Neural progenitor cell (in vitro differentiated cells): ENCODE data around the gene FMN1. TPM values are rescaled to one million over a fixed set of nuclear protein-coding genes. Genes with fewer than 3 reads are reported as not detected.

Source experiments
- DNase-seq: peaks from one replicate; pipeline ENCODE4 v3.0.0-alpha.2; 2016; ENCODE audit warnings: low spot score
- H2AFZ ChIP-seq: fragments of 200-600 bp; sonication (generic); replicated peaks from 2 replicates; pipeline ENCODE4 v1.6.1; 2016; ENCODE audit warnings: antibody characterized with exemption
- H3F3A ChIP-seq: fragments of 200-600 bp; sonication (generic); 2 replicates; pipeline ENCODE4 v1.6.1; 2016; ENCODE audit warnings: antibody characterized with exemption, low read depth
- H3K27ac ChIP-seq: fragments of 200-600 bp; sonication (generic); 2 replicates; pipeline ENCODE4 v1.5.1; 2016; ENCODE audit warnings: mild to moderate bottlenecking
- H3K27me3 ChIP-seq: fragments of 200-600 bp; sonication (generic); 2 replicates; pipeline ENCODE4 v1.6.1; 2016; ENCODE audit warnings: mild to moderate bottlenecking, moderate library complexity
- H3K36me3 ChIP-seq: fragments of 200-600 bp; sonication (generic); 2 replicates; pipeline ENCODE4 v1.5.1; 2016
- H3K4me1 ChIP-seq: fragments of 200-600 bp; sonication (generic); 2 replicates; pipeline ENCODE4 v1.6.1; 2016; ENCODE audit warnings: mixed run types
- H3K4me2 ChIP-seq: fragments of 200-600 bp; sonication (generic); 2 replicates; pipeline ENCODE4 v1.6.1; 2016
- H3K4me3 ChIP-seq: fragments of 200-600 bp; sonication (generic); 2 replicates; pipeline ENCODE4 v1.5.1; 2016
- H3K79me2 ChIP-seq: fragments of 200-600 bp; sonication (generic); 2 replicates; pipeline ENCODE4 v1.6.1; 2016; ENCODE audit warnings: low read depth
- H3K9ac ChIP-seq: fragments of 200-600 bp; sonication (generic); 2 replicates; pipeline ENCODE4 v1.6.1; 2016
- H3K9me3 ChIP-seq: fragments of 200-600 bp; sonication (generic); 2 replicates; pipeline ENCODE4 v1.5.1; 2016; ENCODE audit warnings: low read depth
- H4K20me1 ChIP-seq: fragments of 200-600 bp; sonication (generic); 2 replicates; pipeline ENCODE4 v1.6.1; 2016; ENCODE audit warnings: low read depth
- H3K27ac Mint-ChIP-seq: 3 replicates; pipeline ENCODE4 v1.8.0; 2021; ENCODE audit warnings: mixed read lengths
- H3K27me3 Mint-ChIP-seq: 2 replicates; pipeline ENCODE4 v1.8.0; 2022; ENCODE audit warnings: low read depth, mild to moderate bottlenecking, inconsistent platforms, moderate library complexity, mixed read lengths; ENCODE audit not compliant: insufficient read depth
- H3K36me3 Mint-ChIP-seq: 3 replicates; pipeline ENCODE4 v1.8.0; 2021; ENCODE audit warnings: mixed read lengths
- H3K4me1 Mint-ChIP-seq: 3 replicates; pipeline ENCODE4 v1.8.0; 2021; ENCODE audit warnings: mixed read lengths
- H3K4me3 Mint-ChIP-seq: 3 replicates; pipeline ENCODE4 v1.8.0; 2021; ENCODE audit warnings: mild to moderate bottlenecking, moderate library complexity, mixed read lengths
- H3K9me3 Mint-ChIP-seq: 3 replicates; pipeline ENCODE4 v1.8.0; 2020; ENCODE audit warnings: mixed read lengths
- EZH2 ChIP-seq: fragments of 200-600 bp; sonication (generic); IDR thresholded peaks from 2 replicates; pipeline ENCODE4 v1.6.1; 2017; ENCODE audit warnings: antibody characterized with exemption, mild to moderate bottlenecking, moderate library complexity
- EZH2phosphoT487 ChIP-seq: fragments of 200-600 bp; sonication (generic); IDR thresholded peaks from 2 replicates; pipeline ENCODE4 v1.6.1; 2017; ENCODE audit warnings: antibody characterized with exemption
- total RNA-seq: library from RNA; depleted of rRNA; stranded (reverse); fragments of >200 nt; gene quantifications from 2 replicates; pipeline ENCODE4 v1.2.3, GENCODE V29; 2015; ENCODE audit warnings: low replicate concordance
- TF ChIP-seq, protein P1 (sequence below): fragments of 200-600 bp; sonication (generic); IDR thresholded peaks from 2 replicates; pipeline ENCODE4 v1.5.1; 2017; ENCODE audit warnings: antibody characterized with exemption, mild to moderate bottlenecking

FMN1 gene
- total RNA-seq, 1 donor from 2014 or later = 5.7 TPM

- Histone ChIP-seq H3K4me1 (no peaks in the 10 kb centered on the region), H3K27ac (no peak overlapping the region), H3K36me3 (peaks cover under 1% of the 10 kb centered on the region), H3K4me2 (no peak overlapping the region), H3F3A (no peaks in the 10 kb centered on the region), H3K4me3 (no peak overlapping the region), H4K20me1 (no peaks in the 10 kb centered on the region), H3K9me3 (peaks cover 18% of the 10 kb centered on the region), H3K9ac (no peak overlapping the region), H3K27me3 (no peaks in the 10 kb centered on the region), H2AFZ (no peak overlapping the region), H3K79me2 (no peaks in the 10 kb centered on the region)
- no peak overlapping the region for H3K4me3 Mint-ChIP-seq
- H3K27ac Mint-ChIP-seq = no peak overlapping the region
- H3K27me3 Mint-ChIP-seq = no peaks in the 10 kb centered on the region
- no peak for TF ChIP-seq EZH2
- no peak for TF ChIP-seq EZH2phosphoT487
- TF ChIP-seq, protein P1, sequence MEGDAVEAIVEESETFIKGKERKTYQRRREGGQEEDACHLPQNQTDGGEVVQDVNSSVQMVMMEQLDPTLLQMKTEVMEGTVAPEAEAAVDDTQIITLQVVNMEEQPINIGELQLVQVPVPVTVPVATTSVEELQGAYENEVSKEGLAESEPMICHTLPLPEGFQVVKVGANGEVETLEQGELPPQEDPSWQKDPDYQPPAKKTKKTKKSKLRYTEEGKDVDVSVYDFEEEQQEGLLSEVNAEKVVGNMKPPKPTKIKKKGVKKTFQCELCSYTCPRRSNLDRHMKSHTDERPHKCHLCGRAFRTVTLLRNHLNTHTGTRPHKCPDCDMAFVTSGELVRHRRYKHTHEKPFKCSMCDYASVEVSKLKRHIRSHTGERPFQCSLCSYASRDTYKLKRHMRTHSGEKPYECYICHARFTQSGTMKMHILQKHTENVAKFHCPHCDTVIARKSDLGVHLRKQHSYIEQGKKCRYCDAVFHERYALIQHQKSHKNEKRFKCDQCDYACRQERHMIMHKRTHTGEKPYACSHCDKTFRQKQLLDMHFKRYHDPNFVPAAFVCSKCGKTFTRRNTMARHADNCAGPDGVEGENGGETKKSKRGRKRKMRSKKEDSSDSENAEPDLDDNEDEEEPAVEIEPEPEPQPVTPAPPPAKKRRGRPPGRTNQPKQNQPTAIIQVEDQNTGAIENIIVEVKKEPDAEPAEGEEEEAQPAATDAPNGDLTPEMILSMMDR = no peak
- DNase-seq = no peak
- no peaks in the 10 kb centered on the region for H3K4me1 Mint-ChIP-seq
- no peaks in the 10 kb centered on the region for H3K36me3 Mint-ChIP-seq
- peaks cover 31% of the 10 kb centered on the region for H3K9me3 Mint-ChIP-seq
Measured at GRCh38 chr15:33044598-33044997, 149.9 kb downstream of the FMN1 start.

DNA sequence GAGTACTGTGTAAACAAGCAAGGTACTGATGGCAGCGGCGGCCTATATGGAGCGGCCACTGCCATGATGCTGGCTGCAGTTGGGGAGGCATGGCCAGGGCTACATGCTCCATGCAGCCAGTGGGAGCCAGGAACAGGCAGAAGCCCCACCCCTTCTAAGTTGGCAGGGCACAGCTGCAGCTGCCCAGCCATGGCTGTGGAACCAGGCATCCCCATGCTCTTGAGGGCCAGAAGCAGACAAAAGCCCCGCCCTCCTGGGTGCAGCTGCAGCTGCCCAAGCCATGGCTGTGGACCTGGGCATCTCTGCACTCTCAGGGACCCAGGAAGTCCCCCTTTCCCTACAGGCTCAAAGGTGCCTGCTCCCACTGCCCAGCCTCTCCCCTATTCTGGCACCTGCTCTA is 150.9 kb downstream of the FMN1 start:
- H4K20me1 ChIP-seq = no peaks in the 10 kb centered on the region

GRCh38 chr15:33040496-33040895 is 154.0 kb downstream of the FMN1 start:
- TF ChIP-seq EZH2phosphoT487 (no peak), EZH2 (no peak)
- TF ChIP-seq, protein P1 = no peak
- no peaks in the 10 kb centered on the region for H4K20me1 ChIP-seq
- H3K4me1 Mint-ChIP-seq = no peaks in the 10 kb centered on the region

More for the DNA sequence above, 150.9 kb downstream of the FMN1 start:
- Mint-ChIP-seq H3K9me3 (peaks cover 21% of the 10 kb centered on the region), H3K4me3 (no peak overlapping the region), H3K36me3 (no peaks in the 10 kb centered on the region), H3K4me1 (no peaks in the 10 kb centered on the region), H3K27me3 (no peaks in the 10 kb centered on the region), H3K27ac (no peak overlapping the region)
- H3K4me1 ChIP-seq = no peaks in the 10 kb centered on the region
- no peaks in the 10 kb centered on the region for H3F3A ChIP-seq
- no peaks in the 10 kb centered on the region for H3K27me3 ChIP-seq
- no peak overlapping the region for H3K27ac ChIP-seq
- DNase-seq = no peak
- no peaks in the 10 kb centered on the region for H3K79me2 ChIP-seq
- H3K9ac ChIP-seq = no peak overlapping the region
- TF ChIP-seq EZH2 (no peak), EZH2phosphoT487 (no peak)
- TF ChIP-seq, protein P1 = no peak
- H3K9me3 ChIP-seq = peaks cover 8% of the 10 kb centered on the region
- no peak overlapping the region for H3K4me2 ChIP-seq
- no peak overlapping the region for H2AFZ ChIP-seq
- no peaks in the 10 kb centered on the region for H3K36me3 ChIP-seq
- no peak overlapping the region for H3K4me3 ChIP-seq

More at GRCh38 chr15:33040496-33040895, 154.0 kb downstream of the FMN1 start:
- no peaks in the 10 kb centered on the region for H3K36me3 Mint-ChIP-seq
- H3K36me3 ChIP-seq = no peaks in the 10 kb centered on the region
- no peaks in the 10 kb centered on the region for H3K27me3 Mint-ChIP-seq
- no peaks in the 10 kb centered on the region for H3K4me1 ChIP-seq
- no peak for DNase-seq
- no peaks in the 10 kb centered on the region for H3K9me3 ChIP-seq
- H3K4me3 Mint-ChIP-seq = no peak overlapping the region
- no peak overlapping the region for H3K27ac ChIP-seq
- no peak overlapping the region for H2AFZ ChIP-seq
- no peaks in the 10 kb centered on the region for H3K79me2 ChIP-seq
- no peaks in the 10 kb centered on the region for H3F3A ChIP-seq
- no peak overlapping the region for H3K4me2 ChIP-seq
- H3K9me3 Mint-ChIP-seq = peaks cover 6% of the 10 kb centered on the region
- H3K27me3 ChIP-seq = no peaks in the 10 kb centered on the region
- no peak overlapping the region for H3K4me3 ChIP-seq
- H3K9ac ChIP-seq = no peak overlapping the region
- no peak overlapping the region for H3K27ac Mint-ChIP-seq
